H7 (cell line): ENCODE results near the gene HSD3B2. TPM values are rescaled to one million over a fixed set of nuclear protein-coding genes. Genes with fewer than 3 reads are reported as not detected.

Source experiments
- DNase-seq: peaks from one replicate; pipeline ENCODE4 v3.0.0; 2012
- H3K27me3 ChIP-seq: 2 replicates; pipeline ENCODE4 v1.6.0; 2011; ENCODE audit warnings: mild to moderate bottlenecking, low read length; ENCODE audit not compliant: control insufficient read depth, insufficient read depth
- H3K36me3 ChIP-seq: replicated peaks from 2 replicates; pipeline ENCODE4 v1.5.1; 2011; ENCODE audit warnings: low read length; ENCODE audit not compliant: control insufficient read depth, insufficient read depth
- H3K4me3 ChIP-seq: 2 replicates; pipeline ENCODE4 v1.5.1; 2011; ENCODE audit warnings: low read depth, mild to moderate bottlenecking, control low read depth, low read length, moderate library complexity; ENCODE audit not compliant: insufficient read depth
- total RNA-seq: library from RNA; depleted of rRNA; stranded (reverse); fragments of >200 nt; shearing (Covaris generic); gene quantifications from 2 replicates; pipeline ENCODE4 v1.2.3, GENCODE V29; 2014

HSD3B2 gene
- total RNA-seq, 1 experiment from 2014 or later, result 0.07 TPM

GRCh38 chr1:119420638-119421037 is 5.7 kb downstream of the HSD3B2 start:
- peak; percentile 2 for DNase-seq
- Histone ChIP-seq H3K4me3 (no peak overlapping the region), H3K36me3 (no peaks in the 10 kb centered on the region), H3K27me3 (no peaks in the 10 kb centered on the region; the same call in 1 of the 2 replicates)

- no peak overlapping the region for H3K4me3 ChIP-seq
- DNase-seq, result no peak
- H3K27me3 ChIP-seq, result no peaks in the 10 kb centered on the region; the same call in 1 of the 2 replicates
- no peaks in the 10 kb centered on the region for H3K36me3 ChIP-seq
Measured at GRCh38 chr1:119422631-119423030, 7.7 kb downstream of the HSD3B2 start.

- Histone ChIP-seq H3K27me3 (no peaks in the 10 kb centered on the region; the same call in 1 of the 2 replicates), H3K4me3 (no peak overlapping the region), H3K36me3 (no peaks in the 10 kb centered on the region)
- DNase-seq, result no peak
Measured at GRCh38 chr1:119428991-119429390, 14.0 kb downstream of the HSD3B2 start.

GRCh38 chr1:119429687-119430086 is 14.7 kb downstream of the HSD3B2 start:
- Histone ChIP-seq H3K4me3 (no peak overlapping the region), H3K36me3 (no peaks in the 10 kb centered on the region), H3K27me3 (no peaks in the 10 kb centered on the region; the same call in 1 of the 2 replicates)
- no peak for DNase-seq

- no peaks in the 10 kb centered on the region for H3K36me3 ChIP-seq
- H3K27me3 ChIP-seq, result no peaks in the 10 kb centered on the region; the same call in 1 of the 2 replicates
- H3K4me3 ChIP-seq, result no peak overlapping the region
- DNase-seq, result no peak
Measured at GRCh38 chr1:119430486-119430885, 15.5 kb downstream of the HSD3B2 start.

- no peaks in the 10 kb centered on the region for H3K36me3 ChIP-seq
Measured at GRCh38 chr1:119431836-119432235, 16.9 kb downstream of the HSD3B2 start.

GRCh38 chr1:119435052-119435451 is 20.1 kb downstream of the HSD3B2 start:
- no peak overlapping the region for H3K4me3 ChIP-seq

More at GRCh38 chr1:119431836-119432235, 16.9 kb downstream of the HSD3B2 start:
- no peak for DNase-seq
- H3K27me3 ChIP-seq, result no peaks in the 10 kb centered on the region; the same call in 1 of the 2 replicates
- no peak overlapping the region for H3K4me3 ChIP-seq

GRCh38 chr1:119438761-119439160 is 23.8 kb downstream of the HSD3B2 start:
- Histone ChIP-seq H3K36me3 (no peaks in the 10 kb centered on the region), H3K27me3 (no peaks in the 10 kb centered on the region; the same call in 1 of the 2 replicates), H3K4me3 (no peak overlapping the region)
- no peak for DNase-seq

More at GRCh38 chr1:119435052-119435451, 20.1 kb downstream of the HSD3B2 start:
- H3K27me3 ChIP-seq, result no peaks in the 10 kb centered on the region
- no peaks in the 10 kb centered on the region for H3K36me3 ChIP-seq
- no peak for DNase-seq

GRCh38 chr1:119440721-119441307 is 25.9 kb downstream of the HSD3B2 start:
- Histone ChIP-seq H3K36me3 (no peaks in the 10 kb centered on the region), H3K27me3 (no peaks in the 10 kb centered on the region; the same call in 1 of the 2 replicates), H3K4me3 (no peak overlapping the region)
- DNase-seq, result peak; percentile 18

GRCh38 chr1:119442756-119443155 is 27.8 kb downstream of the HSD3B2 start:
- no peak overlapping the region for H3K4me3 ChIP-seq
- no peak for DNase-seq
- no peaks in the 10 kb centered on the region for H3K36me3 ChIP-seq
- H3K27me3 ChIP-seq, result no peaks in the 10 kb centered on the region; the same call in 1 of the 2 replicates

GRCh38 chr1:119446321-119446720 is 31.4 kb downstream of the HSD3B2 start:
- no peaks in the 10 kb centered on the region for H3K36me3 ChIP-seq
- no peak overlapping the region for H3K4me3 ChIP-seq
- no peaks in the 10 kb centered on the region; the same call in 1 of the 2 replicates for H3K27me3 ChIP-seq
- DNase-seq, result no peak

GRCh38 chr1:119447344-119448126 is 32.6 kb downstream of the HSD3B2 start:
- DNase-seq, result no peak
- H3K36me3 ChIP-seq, result no peaks in the 10 kb centered on the region
- H3K4me3 ChIP-seq, result no peak overlapping the region

GRCh38 chr1:119448127-119448511 is 33.2 kb downstream of the HSD3B2 start:
- peak; percentile 10 for DNase-seq

More at GRCh38 chr1:119447344-119448126, 32.6 kb downstream of the HSD3B2 start:
- H3K27me3 ChIP-seq, result no peaks in the 10 kb centered on the region; the same call in 1 of the 2 replicates

GRCh38 chr1:119449971-119450370 is 35.0 kb downstream of the HSD3B2 start:
- DNase-seq, result peak; percentile 42
- Histone ChIP-seq H3K36me3 (no peaks in the 10 kb centered on the region), H3K27me3 (no peaks in the 10 kb centered on the region; the same call in 1 of the 2 replicates), H3K4me3 (no peak overlapping the region)

More at GRCh38 chr1:119448127-119448511, 33.2 kb downstream of the HSD3B2 start:
- no peak overlapping the region for H3K4me3 ChIP-seq
- no peaks in the 10 kb centered on the region for H3K36me3 ChIP-seq
- no peaks in the 10 kb centered on the region; the same call in 1 of the 2 replicates for H3K27me3 ChIP-seq

- H3K4me3 ChIP-seq, result no peak overlapping the region
- H3K27me3 ChIP-seq, result no peaks in the 10 kb centered on the region; the same call in 1 of the 2 replicates
- no peak for DNase-seq
- H3K36me3 ChIP-seq, result no peaks in the 10 kb centered on the region
Measured at GRCh38 chr1:119451158-119451557, 36.2 kb downstream of the HSD3B2 start.
